Liver (tissue), 9 donors: ENCODE measurements around the gene OBP2A. TPM values are rescaled to one million over a fixed set of nuclear protein-coding genes. Genes with fewer than 3 reads are reported as not detected.

Source experiments
- DNase-seq: peaks from one replicate; pipeline ENCODE4 v3.0.0-alpha.2; 2017; ENCODE audit warnings: low spot score
- H3K27ac ChIP-seq, 2 donors: one replicate each; pipeline ENCODE4 v1.7.0; 2013; ENCODE audit warnings: inconsistent platforms in 2 of 2, low read length in 2 of 2, control low read depth in 1 of 2, low read depth in 1 of 2, mild to moderate bottlenecking in 1 of 2
- H3K27me3 ChIP-seq, 4 donors: one replicate each; pipeline versions ENCODE4 v1.6.1 to v1.7.0; 2013; ENCODE audit warnings: low read length in 3 of 4, inconsistent platforms in 1 of 4, mild to moderate bottlenecking in 1 of 4, moderate library complexity in 1 of 4; ENCODE audit not compliant: control insufficient read depth in 4 of 4, insufficient read depth in 4 of 4
- H3K36me3 ChIP-seq, 4 donors: one replicate each; pipeline versions ENCODE4 v1.6.1 to v1.7.0; 2013; ENCODE audit warnings: low read length in 3 of 4, mild to moderate bottlenecking in 3 of 4, low read depth in 1 of 4, moderate library complexity in 1 of 4; ENCODE audit not compliant: control insufficient read depth in 4 of 4, insufficient read depth in 3 of 4
- H3K4me1 ChIP-seq, 4 donors: one replicate each; pipeline versions ENCODE4 v1.6.1 to v1.7.0; 2013; ENCODE audit warnings: low read length in 3 of 4, mild to moderate bottlenecking in 3 of 4, moderate library complexity in 1 of 4; ENCODE audit not compliant: control insufficient read depth in 4 of 4, insufficient read depth in 4 of 4
- H3K4me3 ChIP-seq, 3 donors: one replicate each; pipeline versions ENCODE4 v1.6.1 to v1.7.0; 2013; ENCODE audit warnings: low read length in 3 of 3, control low read depth in 1 of 3, low read depth in 1 of 3, mild to moderate bottlenecking in 1 of 3
- H3K9ac ChIP-seq, 2 donors: one replicate each; pipeline ENCODE4 v1.7.0; 2013; ENCODE audit warnings: low read length in 2 of 2, mild to moderate bottlenecking in 2 of 2, moderate library complexity in 2 of 2, control low read depth in 1 of 2, low read depth in 1 of 2
- H3K9me3 ChIP-seq, 4 donors: one replicate each; pipeline versions ENCODE4 v1.6.1 to v1.7.0; 2013; ENCODE audit warnings: low read length in 3 of 4; ENCODE audit not compliant: control insufficient read depth in 4 of 4
- ATF3 ChIP-seq: IDR thresholded peaks from 2 replicates; pipeline ENCODE4 v1.6.1; 2016; ENCODE audit warnings: antibody characterized with exemption
- CTCF ChIP-seq: fragments of 150-350 bp; IDR thresholded peaks from 2 replicates; pipeline ENCODE4 v1.5.1; 2017; ENCODE audit warnings: improper control_type of control experiment, low read depth, low read length; ENCODE audit not compliant: missing input control
- FOXA1 ChIP-seq: IDR thresholded peaks from 2 replicates; pipeline ENCODE4 v1.6.1; 2016; ENCODE audit warnings: antibody characterized with exemption
- FOXA2 ChIP-seq: IDR thresholded peaks from 2 replicates; pipeline ENCODE4 v1.6.1; 2016; ENCODE audit warnings: antibody characterized with exemption
- GABPA ChIP-seq, 2 donors: IDR thresholded peaks in 1 of 2; conservative IDR thresholded peaks in 1 of 2; 2 replicates each; pipeline ENCODE4 v1.6.1; 2016; ENCODE audit warnings: antibody characterized with exemption in 2 of 2, mild to moderate bottlenecking in 1 of 2, moderate library complexity in 1 of 2
- HNF4A ChIP-seq, 2 donors: conservative IDR thresholded peaks; 2 replicates each; pipeline ENCODE4 v1.6.1; 2016; ENCODE audit warnings: antibody characterized with exemption in 2 of 2, mild to moderate bottlenecking in 2 of 2
- HNF4G ChIP-seq: IDR thresholded peaks from 2 replicates; pipeline ENCODE4 v1.6.1; 2016; ENCODE audit warnings: antibody characterized with exemption
- JUND ChIP-seq, 2 donors: IDR thresholded peaks; 2 replicates each; pipeline ENCODE4 v1.6.1; 2016; ENCODE audit warnings: antibody characterized with exemption in 2 of 2
- MAX ChIP-seq: IDR thresholded peaks from 2 replicates; pipeline ENCODE4 v1.6.1; 2016; ENCODE audit warnings: antibody characterized with exemption
- RAD21 ChIP-seq, 2 donors: IDR thresholded peaks; 2 replicates each; pipeline ENCODE4 v1.6.1; 2016; ENCODE audit warnings: antibody characterized with exemption in 2 of 2, mild to moderate bottlenecking in 2 of 2
- REST ChIP-seq: IDR thresholded peaks from 2 replicates; pipeline ENCODE4 v1.6.1; 2016; ENCODE audit warnings: antibody characterized with exemption, mild to moderate bottlenecking
- RXRA ChIP-seq, 2 donors: IDR thresholded peaks; 2 replicates each; pipeline ENCODE4 v1.6.1; 2017 to 2018; ENCODE audit warnings: antibody characterized with exemption in 2 of 2, mild to moderate bottlenecking in 1 of 2
- SP1 ChIP-seq: IDR thresholded peaks from 2 replicates; pipeline ENCODE4 v1.6.1; 2018; ENCODE audit warnings: antibody characterized with exemption, mild to moderate bottlenecking
- TAF1 ChIP-seq: conservative IDR thresholded peaks from 2 replicates; pipeline ENCODE4 v1.6.1; 2016; ENCODE audit warnings: antibody characterized with exemption, mild to moderate bottlenecking
- YY1 ChIP-seq: IDR thresholded peaks from 2 replicates; pipeline ENCODE4 v1.6.1; 2016; ENCODE audit warnings: antibody characterized with exemption, mild to moderate bottlenecking
- ZBTB33 ChIP-seq: IDR thresholded peaks from 2 replicates; pipeline ENCODE4 v1.6.1; 2016; ENCODE audit warnings: antibody characterized with exemption
- WGBS: extraction: QIAGEN DNeasy Blood & Tissue Kit; methylation state at CpG from one replicate; pipeline ENCODE4 v1.1.7; 2013; 5-methylcytosine and 5-hydroxymethylcytosine counted together
- polyA plus RNA-seq, 2 donors: library from polyadenylated mRNA; stranded (reverse) in 1 of 2; unstranded in 1 of 2; fragments of 200-250 nt in 1 of 2; fragments of >200 nt in 1 of 2; fragmentation: Nextera tagmentation in 1 of 2; extraction: Ambion mirVana in 1 of 2; gene quantifications; one replicate each; pipeline versions ENCODE4 v1.2.1 to v1.2.3, GENCODE V29; 2013 to 2015
- total RNA-seq, 2 donors: library from RNA; depleted of rRNA; stranded (reverse); fragments of >200 nt; gene quantifications; one replicate each; pipeline ENCODE4 v1.2.3, GENCODE V29; 2014
- donor health status: healthy.
- donor health status: healthy.
- donor health status: healthy.
- donor health status: healthy.
- donor health status: healthy.

OBP2A gene
- total and polyA plus RNA-seq, 4 donors, result not detected

- Histone ChIP-seq H3K27ac (no peak overlapping the region), H3K36me3 (no peaks in the 10 kb centered on the region), H3K9me3 (peaks cover 0 to 2% (median 0%) of the 10 kb centered on the region in 4 donors), H3K4me3 (no peak overlapping the region), H3K4me1 (no peaks in the 10 kb centered on the region), H3K9ac (no peak overlapping the region), H3K27me3 (peaks cover 0 to 6% (median 2%) of the 10 kb centered on the region in 4 donors)
- 73% methylated on average over 5 of the region's 5 CpGs for WGBS
- no peak for DNase-seq
- TF ChIP-seq HNF4G (no peak), REST (no peak), HNF4A (conservative IDR thresholded peaks at IDR 0.05) (no peak), SP1 (no peak), RAD21 (IDR thresholded peaks at IDR 0.05) (no peak), YY1 (no peak), MAX (no peak), ZBTB33 (no peak), GABPA (IDR thresholded peaks at IDR 0.05 in 1 of 2, conservative IDR thresholded peaks at IDR 0.05 in 1 of 2) (no peak), JUND (IDR thresholded peaks at IDR 0.05) (no peak)
Observed at GRCh38 chr9:135530146-135530545, 15.8 kb upstream of the OBP2A start.

- peaks cover 0 to 2% (median 0%) of the 10 kb centered on the region in 4 donors for H3K9me3 ChIP-seq
- no peak overlapping the region for H3K9ac ChIP-seq
- H3K36me3 ChIP-seq, result no peaks in the 10 kb centered on the region
- WGBS, result 92% methylated on average over 10 of the region's 10 CpGs
- TF ChIP-seq CTCF (no peak), FOXA2 (no peak), FOXA1 (no peak), RXRA (IDR thresholded peaks at IDR 0.05) (no peak), SP1 (no peak), ZBTB33 (no peak), ATF3 (no peak), MAX (no peak), TAF1 (no peak), REST (no peak), HNF4A (conservative IDR thresholded peaks at IDR 0.05) (no peak)
- H3K4me3 ChIP-seq, result no peak overlapping the region
- H3K4me1 ChIP-seq, result no peaks in the 10 kb centered on the region
- no peak for DNase-seq
- peaks cover 0 to 4% (median 0%) of the 10 kb centered on the region in 4 donors for H3K27me3 ChIP-seq
- no peak overlapping the region for H3K27ac ChIP-seq
Observed at GRCh38 chr9:135531096-135531495, 14.8 kb upstream of the OBP2A start.
